Endothelial cell of umbilical vein (primary cell): ENCODE data around the gene KDM4C. TPM values are rescaled to one million over a fixed set of nuclear protein-coding genes. Genes with fewer than 3 reads are reported as not detected.

ENCODE experiments used
- BruUV-seq: library from RNA; stranded (reverse); fragments of 400-500 nt; replicated peaks from 2 replicates; lab custom pipeline; 2021; lab: Mats Ljungman, UMichigan
- CTCF ChIA-PET: fragments of 300-600, 350-600 bp; sonication (Branson Sonifier 250); formaldehyde crosslinking; loops from one replicate; lab custom pipeline; 2021; ENCODE audit warnings: antibody characterized with exemption, inconsistent platforms; lab: Charles Lee
- POLR2A ChIA-PET: fragments of 300-600, 350-600 bp; sonication (Branson Sonifier 250); formaldehyde crosslinking; loops from one replicate; lab custom pipeline; 2021; ENCODE audit warnings: antibody characterized with exemption, inconsistent platforms; lab: Charles Lee
- DNase-seq: peaks from one replicate; pipeline ENCODE4 v3.0.0-alpha.2; 2011; ENCODE audit warnings: low read depth, low spot score
- FAIRE-seq: peaks from 2 replicates; lab custom pipeline; 2011; peaks lifted over from hg19 to GRCh38; lab: Jason Lieb, UNC
- H2AFZ ChIP-seq: 2 replicates; pipeline ENCODE4 v1.6.0; 2012; ENCODE audit warnings: low read depth, low read length, control low read depth, inconsistent platforms
- H3K27ac ChIP-seq: 2 replicates; pipeline ENCODE4 v1.5.1; 2011; ENCODE audit warnings: low read depth, mild to moderate bottlenecking, control low read depth, low read length, moderate library complexity; ENCODE audit not compliant: insufficient read depth
- H3K27me3 ChIP-seq, 2 experiments: 2 replicates each; pipeline versions ENCODE4 v1.6.0 to v1.6.1; 2011; ENCODE audit warnings: low read length in 2 of 2, mixed read lengths in 1 of 2; ENCODE audit not compliant: control insufficient read depth in 2 of 2, insufficient read depth in 2 of 2
- H3K36me3 ChIP-seq, 2 experiments: 2 replicates in 1 of 2; 3 replicates in 1 of 2; pipeline ENCODE4 v1.5.1; 2011; ENCODE audit warnings: low read length in 2 of 2, mild to moderate bottlenecking in 1 of 2, moderate library complexity in 1 of 2; ENCODE audit not compliant: control insufficient read depth in 2 of 2, insufficient read depth in 2 of 2; ENCODE audit errors: extremely low read depth in 1 of 2
- H3K4me1 ChIP-seq: 3 replicates; pipeline ENCODE4 v1.5.1; 2011; ENCODE audit warnings: mild to moderate bottlenecking, low read length; ENCODE audit not compliant: control insufficient read depth, insufficient read depth; ENCODE audit errors: extremely low read depth
- H3K4me2 ChIP-seq: 2 replicates; pipeline ENCODE4 v1.6.1; 2011; ENCODE audit warnings: low read length, control low read depth, mixed read lengths; ENCODE audit not compliant: insufficient read depth
- H3K4me3 ChIP-seq, 3 experiments: fragments of 200-600 bp in 1 of 3; sonication (generic), shearing (Covaris generic) in 1 of 3; replicated peaks in 1 of 3; 2 replicates each; pipeline ENCODE4 v1.5.1; 2011 to 2016; ENCODE audit warnings: control low read depth in 3 of 3, low read length in 3 of 3, mild to moderate bottlenecking in 2 of 3, inconsistent platforms in 1 of 3, low read depth in 1 of 3, moderate library complexity in 1 of 3; ENCODE audit not compliant: insufficient read depth in 1 of 3
- H3K79me2 ChIP-seq: 2 replicates; pipeline ENCODE4 v1.6.0; 2012; ENCODE audit warnings: low read length, inconsistent platforms; ENCODE audit not compliant: control insufficient read depth, insufficient read depth
- H3K9ac ChIP-seq: replicated peaks from 2 replicates; pipeline ENCODE3; 2011; ENCODE audit warnings: low read length, control low read depth; ENCODE audit not compliant: insufficient read depth; ENCODE audit errors: extremely low read depth
- H3K9me1 ChIP-seq: replicated peaks from 3 replicates; pipeline ENCODE4 v1.6.0; 2011; ENCODE audit warnings: mild to moderate bottlenecking, low read length; ENCODE audit not compliant: control insufficient read depth, insufficient read depth; ENCODE audit errors: extremely low read depth
- H3K9me3 ChIP-seq: replicated peaks from 2 replicates; pipeline ENCODE4 v1.5.1; 2012; ENCODE audit warnings: low read length, inconsistent platforms; ENCODE audit not compliant: control insufficient read depth, insufficient read depth
- H4K20me1 ChIP-seq: replicated peaks from 2 replicates; pipeline ENCODE3; 2011; ENCODE audit warnings: mild to moderate bottlenecking, low read length; ENCODE audit not compliant: control insufficient read depth, insufficient read depth; ENCODE audit errors: extremely low read depth
- EZH2 ChIP-seq: IDR thresholded peaks from 2 replicates; pipeline ENCODE4 v1.6.1; 2012; ENCODE audit warnings: borderline replicate concordance, low read depth, mild to moderate bottlenecking, moderate library complexity, low read length, inconsistent platforms; ENCODE audit not compliant: severe bottlenecking
- FOS ChIP-seq: IDR thresholded peaks from 2 replicates; pipeline ENCODE4 v1.6.1; 2011; ENCODE audit warnings: mild to moderate bottlenecking, low read length, moderate library complexity, borderline replicate concordance; ENCODE audit not compliant: insufficient read depth
- GATA2 ChIP-seq: IDR thresholded peaks from 2 replicates; pipeline ENCODE4 v1.7.0; 2011; ENCODE audit warnings: low read depth, mild to moderate bottlenecking, moderate library complexity, mixed read lengths, low read length; ENCODE audit not compliant: insufficient read length, insufficient read depth
- JUN ChIP-seq: IDR thresholded peaks from 2 replicates; pipeline ENCODE4 v1.6.1; 2011; ENCODE audit warnings: borderline replicate concordance, low read depth; ENCODE audit not compliant: insufficient read length, insufficient read depth
- MYC ChIP-seq: IDR thresholded peaks from one replicate; pipeline ENCODE4 v1.6.1; 2011; ENCODE audit warnings: mild to moderate bottlenecking, low read depth, low read length
- POLR2A ChIP-seq: IDR thresholded peaks from 2 replicates; pipeline ENCODE4 v1.6.1; 2012; ENCODE audit warnings: low read depth, mild to moderate bottlenecking, control low read depth, low read length
- POLR2AphosphoS5 ChIP-seq: IDR thresholded peaks from 2 replicates; pipeline ENCODE4 v1.6.1; 2012; ENCODE audit warnings: low read depth, mild to moderate bottlenecking, control low read depth, low read length, moderate library complexity; ENCODE audit not compliant: insufficient read depth
- dilution Hi-C: fragments of 300-500 bp; cut with MboI; formaldehyde crosslinking; loops from one replicate; pipeline ENCODE4 v1.15.0; 2019; ENCODE audit warnings: low sequenced_read_pairs; ENCODE audit not compliant: extremely low pct_ligation_motif_present
- intact Hi-C: fragments of 100-400 bp; cut with micrococcal nuclease; formaldehyde crosslinking; loops from one replicate; pipeline ENCODE4 v1.10.0; 2022
- polyA plus RNA-seq, 4 experiments: library from polyadenylated mRNA; depleted of rRNA in 3 of 4; stranded (reverse) in 3 of 4; unstranded in 1 of 4; fragments of >200 nt; gene quantifications; 2 replicates each; pipeline versions ENCODE4 v1.2.1 to v1.2.3, GENCODE V29; 2011 to 2012; ENCODE audit warnings: missing spikeins in 1 of 4
- total RNA-seq: library from RNA; stranded (reverse); gene quantifications from 2 replicates; pipeline ENCODE4 v1.2.3, GENCODE V29; 2021
- TF ChIP-seq, protein P1 (sequence below), 2 donors: IDR thresholded peaks; 1 replicate in 1 of 2; 2 replicates in 1 of 2; pipeline ENCODE4 v1.5.1; 2011; ENCODE audit warnings: low read length in 2 of 2, mild to moderate bottlenecking in 2 of 2, moderate library complexity in 2 of 2, control low read depth in 1 of 2, inconsistent platforms in 1 of 2, low read depth in 1 of 2; ENCODE audit not compliant: insufficient read depth in 1 of 2; ENCODE audit errors: extremely low read depth in 1 of 2
- TF ChIP-seq, protein P2 (sequence below): IDR thresholded peaks from 2 replicates; pipeline ENCODE4 v1.6.1; 2011; ENCODE audit not compliant: insufficient read depth, insufficient read length

The KDM4C gene
- total and polyA plus RNA-seq, 2 donors (not counting 3 experiments of a cell fraction or from before 2014, with no cell fraction given), result 5.4 to 15.0 TPM

DNA sequence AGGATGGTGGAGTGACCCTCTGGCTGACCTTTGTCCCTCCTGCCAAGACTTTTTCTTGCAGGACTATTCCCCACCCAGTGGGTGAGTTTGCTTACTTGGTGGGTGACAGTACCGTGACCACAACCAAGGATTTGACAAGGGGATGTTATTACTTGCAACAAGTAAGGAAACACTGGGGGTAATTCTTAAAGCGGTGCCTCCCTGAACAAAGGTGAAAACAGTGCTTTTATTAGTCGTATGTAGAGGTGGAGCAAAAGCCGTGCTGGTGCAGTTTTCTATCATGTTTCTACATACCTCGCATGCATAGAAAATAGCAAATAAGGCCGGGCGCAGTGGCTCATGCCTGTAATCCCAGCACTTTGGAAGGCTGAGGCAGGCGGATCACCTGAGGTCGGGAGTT is 41.0 kb upstream of the KDM4C start:
- Histone ChIP-seq H3K36me3 (no peaks in the 10 kb centered on the region), H4K20me1 (no peaks in the 10 kb centered on the region), H3K4me2 (no peak overlapping the region), H3K27me3 (peaks cover 0 to 3% of the 10 kb centered on the region in 2 experiments), H2AFZ (no peak overlapping the region), H3K9me1 (no peaks in the 10 kb centered on the region), H3K27ac (no peak overlapping the region), H3K4me3 (no peak overlapping the region), H3K9ac (no peak overlapping the region), H3K9me3 (no peaks in the 10 kb centered on the region), H3K4me1 (no peaks in the 10 kb centered on the region), H3K79me2 (no peaks in the 10 kb centered on the region)
- intact Hi-C loops, result no loop called here
- POLR2A ChIA-PET, result interaction anchor here (0.7 kb wide), 1 partner anchor 407 kb away, joined by 5 read pairs; no protein-coding TSS in a partner anchor
- CTCF ChIA-PET, result no interaction called here
- no TSS peak for BruUV-seq
- FAIRE-seq (no peak), DNase-seq (no peak)
- TF ChIP-seq FOS (no peak), JUN (no peak), MYC (no peak), POLR2A (no peak), GATA2 (no peak), POLR2AphosphoS5 (no peak), EZH2 (no peak)
- dilution Hi-C loops, result no loop called here

GRCh38 chr9:6723881-6724420 is 33.8 kb upstream of the KDM4C start:
- H3K4me1 ChIP-seq, result no peaks in the 10 kb centered on the region
- H3K27ac ChIP-seq, result no peak overlapping the region
- ChIA-PET CTCF (interaction anchor here (0.8 to 0.9 kb wide), 3 partner anchors 8 to 23 kb away, joined by 3 to 4 read pairs (median 4); no protein-coding TSS in a partner anchor), POLR2A (no interaction called here)
- DNase-seq (no peak), FAIRE-seq (no peak)
- no peaks in the 10 kb centered on the region for H3K9me3 ChIP-seq
- dilution Hi-C loops (no loop called here), intact Hi-C loops (no loop called here)
- H3K4me3 ChIP-seq, result no peak overlapping the region
- H3K9me1 ChIP-seq, result no peaks in the 10 kb centered on the region
- H3K36me3 ChIP-seq, result no peaks in the 10 kb centered on the region
- H2AFZ ChIP-seq, result no peak overlapping the region
- H3K9ac ChIP-seq, result no peak overlapping the region
- H3K79me2 ChIP-seq, result no peaks in the 10 kb centered on the region
- H4K20me1 ChIP-seq, result no peaks in the 10 kb centered on the region
- TF ChIP-seq MYC, result no peak
- TF ChIP-seq FOS, result no peak
- TF ChIP-seq, protein P1, sequence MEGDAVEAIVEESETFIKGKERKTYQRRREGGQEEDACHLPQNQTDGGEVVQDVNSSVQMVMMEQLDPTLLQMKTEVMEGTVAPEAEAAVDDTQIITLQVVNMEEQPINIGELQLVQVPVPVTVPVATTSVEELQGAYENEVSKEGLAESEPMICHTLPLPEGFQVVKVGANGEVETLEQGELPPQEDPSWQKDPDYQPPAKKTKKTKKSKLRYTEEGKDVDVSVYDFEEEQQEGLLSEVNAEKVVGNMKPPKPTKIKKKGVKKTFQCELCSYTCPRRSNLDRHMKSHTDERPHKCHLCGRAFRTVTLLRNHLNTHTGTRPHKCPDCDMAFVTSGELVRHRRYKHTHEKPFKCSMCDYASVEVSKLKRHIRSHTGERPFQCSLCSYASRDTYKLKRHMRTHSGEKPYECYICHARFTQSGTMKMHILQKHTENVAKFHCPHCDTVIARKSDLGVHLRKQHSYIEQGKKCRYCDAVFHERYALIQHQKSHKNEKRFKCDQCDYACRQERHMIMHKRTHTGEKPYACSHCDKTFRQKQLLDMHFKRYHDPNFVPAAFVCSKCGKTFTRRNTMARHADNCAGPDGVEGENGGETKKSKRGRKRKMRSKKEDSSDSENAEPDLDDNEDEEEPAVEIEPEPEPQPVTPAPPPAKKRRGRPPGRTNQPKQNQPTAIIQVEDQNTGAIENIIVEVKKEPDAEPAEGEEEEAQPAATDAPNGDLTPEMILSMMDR (IDR thresholded peaks at IDR 0.05; ENCODE audit: extremely low read depth in 1 of 2, insufficient read depth in 1 of 2, low read depth in 1 of 2, low read length in 2 of 2), result no peak
- TF ChIP-seq JUN, result no peak
- no peak for TF ChIP-seq POLR2A
- TF ChIP-seq, protein P2, sequence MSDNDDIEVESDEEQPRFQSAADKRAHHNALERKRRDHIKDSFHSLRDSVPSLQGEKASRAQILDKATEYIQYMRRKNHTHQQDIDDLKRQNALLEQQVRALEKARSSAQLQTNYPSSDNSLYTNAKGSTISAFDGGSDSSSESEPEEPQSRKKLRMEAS, result no peak
- peaks cover 0 to 2% of the 10 kb centered on the region in 2 experiments for H3K27me3 ChIP-seq
- BruUV-seq, result no TSS peak
- H3K4me2 ChIP-seq, result no peak overlapping the region
